HG02885 (cell line): Measurements from ENCODE around the gene ASB13.
"Not testable (repeated sequence)": the region's sequence is repeated elsewhere in the genome, so short reads cannot be mapped to it uniquely, and the experiment has no call there.

Experiments
- ATAC-seq: cut with Tn5 transposase; IDR thresholded peaks from one replicate; pipeline ENCODE4 v1.9.1; 2021; ENCODE audit warnings: mild to moderate bottlenecking; ENCODE audit not compliant: unreplicated experiment, poor library complexity

ASB13 gene

GRCh38 chr10:5628451-5629302, 37.7 kb downstream of the ASB13 start:
- ATAC-seq = peak; percentile 57

GRCh38 chr10:5627486-5628044, 38.8 kb downstream of the ASB13 start:
- no peak for ATAC-seq

GRCh38 chr10:5625992-5626777, 40.2 kb downstream of the ASB13 start:
- no peak for ATAC-seq

- no peak for ATAC-seq
Observed at GRCh38 chr10:5624701-5625100, 41.7 kb downstream of the ASB13 start.

- peak; percentile 96 for ATAC-seq
Observed at GRCh38 chr10:5623081-5623748, 43.2 kb downstream of the ASB13 start.

- no peak for ATAC-seq
Observed at GRCh38 chr10:5622186-5622960, 44.0 kb downstream of the ASB13 start.

- not testable (repeated sequence) for ATAC-seq
Observed at GRCh38 chr10:5621371-5621770, 45.0 kb downstream of the ASB13 start.

GRCh38 chr10:5620966-5621365, 45.4 kb downstream of the ASB13 start:
- ATAC-seq = no peak

- no peak for ATAC-seq
Observed at GRCh38 chr10:5620223-5620721, 46.1 kb downstream of the ASB13 start.

GRCh38 chr10:5619362-5620211, 46.8 kb downstream of the ASB13 start:
- no peak for ATAC-seq

- ATAC-seq = no peak
Observed at GRCh38 chr10:5618829-5619228, 47.6 kb downstream of the ASB13 start.

GRCh38 chr10:5618042-5618441, 48.4 kb downstream of the ASB13 start:
- no peak for ATAC-seq

- ATAC-seq = no peak
Observed at GRCh38 chr10:5617521-5617920, 48.9 kb downstream of the ASB13 start.

GRCh38 chr10:5616836-5617235, 49.6 kb downstream of the ASB13 start:
- ATAC-seq = no peak

- no peak for ATAC-seq
Observed at GRCh38 chr10:5616046-5616445, 50.3 kb downstream of the ASB13 start.

GRCh38 chr10:5615316-5615715, 51.1 kb downstream of the ASB13 start:
- no peak for ATAC-seq

- ATAC-seq = no peak
Observed at GRCh38 chr10:5614155-5614721, 52.2 kb downstream of the ASB13 start.

- ATAC-seq = no peak
Observed at GRCh38 chr10:5613481-5614154, 52.8 kb downstream of the ASB13 start.
